ENCODE results near the gene CXCL6. TPM values are rescaled to one million over a fixed set of nuclear protein-coding genes. Genes with fewer than 3 reads are reported as not detected.

CXCL6 gene
- total RNA-seq, 4 donors from 2014 or later: not detected

DNA sequence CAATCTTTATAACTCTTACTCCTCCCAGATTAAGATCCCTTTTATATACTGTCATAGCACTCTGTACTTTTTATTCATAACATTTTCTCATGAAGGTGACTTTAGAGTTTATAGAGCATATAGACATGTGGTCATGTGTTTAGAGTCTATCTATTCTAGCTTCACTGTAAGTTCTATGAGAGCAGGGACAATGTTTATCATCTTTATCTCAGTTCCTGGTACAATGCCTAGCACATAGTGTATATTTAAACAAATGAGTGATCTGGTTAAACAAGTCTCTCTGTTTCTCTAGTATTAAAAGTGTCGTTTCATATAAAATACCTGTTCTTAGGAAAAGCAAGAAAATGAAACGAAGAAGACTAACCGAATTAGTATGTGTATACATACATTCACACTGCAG, 3.2 kb downstream of the CXCL6 start:
- peaks cover 25% of the 10 kb centered on the region for H3K27me3 ChIP-seq
- WGBS, 2 donors (ENCODE audit: low coverage in 1 of 2): 55 to 76% methylated on average over 3 of the region's 3 CpGs
- intact Hi-C loops (cut with DNase I; ENCODE audit: low total_unique reads) (no loop called here), in situ Hi-C loops (cut with MboI; ENCODE audit: low pct_ligation_motif_present in 1 of 4, low pct_unique_long_range_greater_than_20kb in 1 of 4, low sequenced_read_pairs in 3 of 4) (no loop called here)
- H3K4me1 ChIP-seq: peaks cover 0 to 10% (median 0%) of the 10 kb centered on the region in 4 donors
- TF ChIP-seq POLR2A (IDR thresholded peaks at IDR 0.05) (no peak), POLR2AphosphoS5 (IDR thresholded peaks at IDR 0.05) (no peak)
- TF ChIP-seq, protein P1, sequence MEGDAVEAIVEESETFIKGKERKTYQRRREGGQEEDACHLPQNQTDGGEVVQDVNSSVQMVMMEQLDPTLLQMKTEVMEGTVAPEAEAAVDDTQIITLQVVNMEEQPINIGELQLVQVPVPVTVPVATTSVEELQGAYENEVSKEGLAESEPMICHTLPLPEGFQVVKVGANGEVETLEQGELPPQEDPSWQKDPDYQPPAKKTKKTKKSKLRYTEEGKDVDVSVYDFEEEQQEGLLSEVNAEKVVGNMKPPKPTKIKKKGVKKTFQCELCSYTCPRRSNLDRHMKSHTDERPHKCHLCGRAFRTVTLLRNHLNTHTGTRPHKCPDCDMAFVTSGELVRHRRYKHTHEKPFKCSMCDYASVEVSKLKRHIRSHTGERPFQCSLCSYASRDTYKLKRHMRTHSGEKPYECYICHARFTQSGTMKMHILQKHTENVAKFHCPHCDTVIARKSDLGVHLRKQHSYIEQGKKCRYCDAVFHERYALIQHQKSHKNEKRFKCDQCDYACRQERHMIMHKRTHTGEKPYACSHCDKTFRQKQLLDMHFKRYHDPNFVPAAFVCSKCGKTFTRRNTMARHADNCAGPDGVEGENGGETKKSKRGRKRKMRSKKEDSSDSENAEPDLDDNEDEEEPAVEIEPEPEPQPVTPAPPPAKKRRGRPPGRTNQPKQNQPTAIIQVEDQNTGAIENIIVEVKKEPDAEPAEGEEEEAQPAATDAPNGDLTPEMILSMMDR (IDR thresholded peaks at IDR 0.05): no peak
- H3K9me3 ChIP-seq: no peaks in the 10 kb centered on the region
- no peak overlapping the region for H3K27ac ChIP-seq
- H3K36me3 ChIP-seq: no peaks in the 10 kb centered on the region
- H3K4me3 ChIP-seq: no peak overlapping the region
- DNase-seq: no peak

DNA sequence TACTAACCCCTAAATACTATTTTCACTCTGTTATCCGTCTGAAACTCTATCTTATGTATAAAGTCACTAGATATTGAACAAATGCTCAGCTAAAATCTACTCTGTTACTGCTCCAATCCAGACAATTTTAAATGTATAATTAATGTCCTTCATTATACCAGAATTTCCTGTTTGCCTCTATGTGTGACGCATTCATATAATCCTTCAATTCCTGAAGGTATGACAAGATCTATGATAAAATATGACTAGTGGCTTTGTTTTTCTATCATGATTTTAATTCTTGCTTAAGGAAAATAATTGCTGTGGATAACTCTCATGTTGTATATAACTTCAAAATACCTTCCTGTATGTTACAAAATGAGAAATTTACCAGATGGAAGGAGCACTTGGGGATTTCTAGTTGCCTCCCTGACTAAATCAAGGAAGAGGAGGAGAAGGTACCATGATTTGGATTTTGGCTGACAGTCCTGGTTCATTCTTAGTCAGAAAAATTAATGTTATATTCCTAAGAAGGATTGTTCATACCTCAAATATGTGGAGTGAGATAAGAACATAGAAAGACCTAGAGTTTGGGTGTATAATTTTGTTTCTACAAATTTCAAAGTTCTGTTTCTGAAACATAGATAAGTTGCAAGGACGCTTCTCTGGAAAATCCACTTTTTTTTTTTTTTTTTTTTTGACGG, 4.9 kb downstream of the CXCL6 start:
- in situ Hi-C loops (cut with MboI; ENCODE audit: low pct_ligation_motif_present in 1 of 4, low pct_unique_long_range_greater_than_20kb in 1 of 4, low sequenced_read_pairs in 3 of 4) (no loop called here), intact Hi-C loops (cut with DNase I; ENCODE audit: low total_unique reads) (no loop called here)
- no peaks in the 10 kb centered on the region for H3K36me3 ChIP-seq
- peaks cover 0 to 8% (median 0%) of the 10 kb centered on the region in 4 donors for H3K4me1 ChIP-seq
- 77% methylated on average over 4 of the region's 4 CpGs for WGBS, 2 donors (ENCODE audit: low coverage in 1 of 2)
- no peak for DNase-seq
- H3K27ac ChIP-seq: no peak overlapping the region
- TF ChIP-seq POLR2A (IDR thresholded peaks at IDR 0.05): no peak
- no peak for TF ChIP-seq EP300 (IDR thresholded peaks at IDR 0.05; ENCODE audit: low read depth)
- TF ChIP-seq, protein P1 (IDR thresholded peaks at IDR 0.05): no peak
- no peak for TF ChIP-seq POLR2AphosphoS5 (IDR thresholded peaks at IDR 0.05)
- peaks cover 25% of the 10 kb centered on the region for H3K27me3 ChIP-seq
- no peak overlapping the region for H3K4me3 ChIP-seq
- no peaks in the 10 kb centered on the region for H3K9me3 ChIP-seq

GRCh38 chr4:73842696-73843095, 6.2 kb downstream of the CXCL6 start:
- Histone ChIP-seq H3K4me1 (no peaks in the 10 kb centered on the region), H3K27ac (no peak overlapping the region), H3K27me3 (peaks cover 14% of the 10 kb centered on the region), H3K9me3 (no peaks in the 10 kb centered on the region), H3K36me3 (no peaks in the 10 kb centered on the region), H3K4me3 (no peak overlapping the region)
- intact Hi-C loops (cut with DNase I; ENCODE audit: low total_unique reads) (no loop called here), in situ Hi-C loops (cut with MboI; ENCODE audit: low pct_ligation_motif_present in 1 of 4, low pct_unique_long_range_greater_than_20kb in 1 of 4, low sequenced_read_pairs in 3 of 4) (no loop called here)
- no peak for DNase-seq
- TF ChIP-seq, protein P1 (IDR thresholded peaks at IDR 0.05): no peak
- TF ChIP-seq POLR2A (IDR thresholded peaks at IDR 0.05) (no peak), EP300 (IDR thresholded peaks at IDR 0.05; ENCODE audit: low read depth) (no peak), POLR2AphosphoS5 (IDR thresholded peaks at IDR 0.05) (no peak)

DNA sequence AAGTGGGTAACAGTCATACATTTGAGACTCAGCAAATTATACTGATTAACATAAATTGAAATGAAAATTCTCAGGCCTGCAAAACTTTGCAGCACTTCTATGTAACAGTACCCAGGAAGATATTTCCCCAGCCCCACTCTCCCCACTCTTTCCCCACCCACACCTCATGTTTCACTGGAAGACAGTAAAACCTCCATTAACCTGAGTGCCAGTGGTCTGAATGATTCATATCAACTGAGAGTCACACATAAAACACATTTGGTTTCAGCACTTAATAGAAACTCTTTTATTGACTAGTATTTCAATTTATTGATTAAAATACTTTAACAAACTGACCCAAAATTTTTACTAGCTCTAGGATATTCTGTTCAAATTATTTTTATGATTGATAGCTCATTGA, 6.9 kb downstream of the CXCL6 start:
- DNase-seq: no peak
- Histone ChIP-seq H3K9me3 (no peaks in the 10 kb centered on the region), H3K4me1 (no peaks in the 10 kb centered on the region), H3K27ac (no peak overlapping the region), H3K36me3 (no peaks in the 10 kb centered on the region), H3K27me3 (peaks cover 11% of the 10 kb centered on the region), H3K4me3 (no peak overlapping the region)
- in situ Hi-C loops (cut with MboI; ENCODE audit: low pct_ligation_motif_present in 1 of 4, low pct_unique_long_range_greater_than_20kb in 1 of 4, low sequenced_read_pairs in 3 of 4) (no loop called here), intact Hi-C loops (cut with DNase I; ENCODE audit: low total_unique reads) (no loop called here)
- TF ChIP-seq, protein P1 (IDR thresholded peaks at IDR 0.05): no peak
- TF ChIP-seq POLR2A (IDR thresholded peaks at IDR 0.05) (no peak), EP300 (IDR thresholded peaks at IDR 0.05; ENCODE audit: low read depth) (no peak), POLR2AphosphoS5 (IDR thresholded peaks at IDR 0.05) (no peak)

All from transverse colon (tissue), 4 donors.